NT2/D1 (cell line): ENCODE results near the gene FLRT1.

Experiments used
- SUZ12 ChIP-seq: IDR thresholded peaks from 2 replicates; pipeline ENCODE4 v1.6.1; 2011; ENCODE audit not compliant: insufficient read length, insufficient read depth; ENCODE audit errors: extremely low read depth
- ZNF274 ChIP-seq: IDR thresholded peaks from 2 replicates; pipeline ENCODE4 v1.6.1; 2011; ENCODE audit warnings: mild to moderate bottlenecking, low read depth, low read length

DNA sequence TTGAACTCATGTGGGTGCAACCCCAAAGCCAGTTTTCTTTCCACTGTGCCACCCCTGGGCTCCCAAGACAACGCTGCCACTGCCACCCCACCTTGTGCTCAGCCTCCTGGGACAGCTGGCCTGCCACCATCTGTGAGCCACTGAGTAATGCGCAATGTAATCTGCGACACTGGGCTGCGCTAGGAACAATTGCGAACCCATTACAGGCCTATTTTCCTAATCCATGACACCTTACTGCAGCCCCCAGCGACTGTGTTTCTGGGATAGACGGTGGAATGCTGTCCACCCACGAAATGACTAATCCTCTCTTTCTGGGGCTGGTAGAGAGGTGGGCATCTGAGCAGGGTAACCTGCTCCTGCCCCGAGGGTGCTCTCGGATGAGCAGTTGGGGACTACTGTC is 22.2 kb downstream of the FLRT1 start:
- TF ChIP-seq SUZ12 (no peak), ZNF274 (no peak)
